ENCODE results near the gene FAM209B.

GRCh38 chr20:56554869-56555268, 21.8 kb downstream of the FAM209B start:
- TF ChIP-seq CTCF (IDR thresholded peaks at IDR 0.05; ENCODE audit: poor library complexity, severe bottlenecking), result no peak
- no peak for TF ChIP-seq EZH2 (IDR thresholded peaks at IDR 0.05; ENCODE audit: borderline replicate concordance, insufficient read depth, low read length, poor library complexity, severe bottlenecking)
- no peak for TF ChIP-seq EP300 (conservative IDR thresholded peaks at IDR 0.05; ENCODE audit: poor library complexity, severe bottlenecking)
- no peak for TF ChIP-seq SMC3 (conservative IDR thresholded peaks at IDR 0.05; ENCODE audit: poor library complexity)
- no peak for TF ChIP-seq TAF1 (IDR thresholded peaks at IDR 0.05; ENCODE audit: low read depth)
- TF ChIP-seq POLR2AphosphoS5 (IDR thresholded peaks at IDR 0.05), result no peak
- TF ChIP-seq RAD21 (conservative IDR thresholded peaks at IDR 0.05), result no peak

Data from neural cell (in vitro differentiated cells).